Stimulated activated naive CD8-positive, alpha-beta T cell treated with anti-CD3 and anti-CD28 coated beads, Interleukin-15, Interleukin-2, amounts not matched to agents 100 ng/mL and 50 ng/mL, for 24 hours (primary cell): ENCODE measurements around the gene FOXD1.
"Not testable (repeated sequence)": the region's sequence is repeated elsewhere in the genome, so short reads cannot be mapped to it uniquely, and the experiment has no call there.

Source experiments
- H3K27ac Mint-ChIP-seq: one replicate; pipeline ENCODE4 v1.8.0; 2021; ENCODE audit warnings: mild to moderate bottlenecking, mixed read lengths
- H3K27me3 Mint-ChIP-seq: one replicate; pipeline ENCODE4 v1.8.0; 2021; ENCODE audit warnings: mixed read lengths
- H3K36me3 Mint-ChIP-seq: one replicate; pipeline ENCODE4 v1.8.0; 2021; ENCODE audit warnings: low read depth, mixed read lengths
- H3K4me1 Mint-ChIP-seq: one replicate; pipeline ENCODE4 v1.8.0; 2021; ENCODE audit warnings: low read depth, mixed read lengths
- H3K4me3 Mint-ChIP-seq: one replicate; pipeline ENCODE4 v1.8.0; 2021; ENCODE audit warnings: mild to moderate bottlenecking, mixed read lengths
- H3K9me3 Mint-ChIP-seq: one replicate; pipeline ENCODE4 v1.8.0; 2021; ENCODE audit warnings: mixed read lengths

Gene FOXD1

GRCh38 chr5:73482383-73483136 is 34.0 kb upstream of the FOXD1 start:
- Mint-ChIP-seq H3K4me3 (no peak overlapping the region), H3K9me3 (no peaks in the 10 kb centered on the region), H3K27ac (no peak overlapping the region), H3K27me3 (peaks cover 27% of the 10 kb centered on the region), H3K36me3 (no peaks in the 10 kb centered on the region), H3K4me1 (no peaks in the 10 kb centered on the region)

GRCh38 chr5:73480500-73480899 is 31.9 kb upstream of the FOXD1 start:
- H3K4me1 Mint-ChIP-seq: no peaks in the 10 kb centered on the region
- no peaks in the 10 kb centered on the region for H3K36me3 Mint-ChIP-seq
- H3K4me3 Mint-ChIP-seq: no peak overlapping the region
- H3K27ac Mint-ChIP-seq: no peak overlapping the region
- H3K9me3 Mint-ChIP-seq: no peaks in the 10 kb centered on the region
- H3K27me3 Mint-ChIP-seq: peaks cover 27% of the 10 kb centered on the region

- Mint-ChIP-seq H3K4me3 (no peak overlapping the region), H3K36me3 (no peaks in the 10 kb centered on the region), H3K27ac (no peak overlapping the region), H3K4me1 (no peaks in the 10 kb centered on the region), H3K9me3 (no peaks in the 10 kb centered on the region), H3K27me3 (peaks cover 30% of the 10 kb centered on the region)
Measured at GRCh38 chr5:73472116-73472515, 23.5 kb upstream of the FOXD1 start.

GRCh38 chr5:73471654-73472053 is 23.1 kb upstream of the FOXD1 start:
- Mint-ChIP-seq H3K4me1 (no peaks in the 10 kb centered on the region), H3K27ac (no peak overlapping the region)

GRCh38 chr5:73469878-73470277 is 21.3 kb upstream of the FOXD1 start:
- Mint-ChIP-seq H3K9me3 (no peaks in the 10 kb centered on the region), H3K4me3 (no peak overlapping the region), H3K4me1 (no peaks in the 10 kb centered on the region), H3K27ac (no peak overlapping the region), H3K36me3 (no peaks in the 10 kb centered on the region), H3K27me3 (peaks cover 36% of the 10 kb centered on the region)

More at GRCh38 chr5:73471654-73472053, 23.1 kb upstream of the FOXD1 start:
- no peak overlapping the region for H3K4me3 Mint-ChIP-seq
- no peaks in the 10 kb centered on the region for H3K9me3 Mint-ChIP-seq
- peaks cover 32% of the 10 kb centered on the region for H3K27me3 Mint-ChIP-seq
- no peaks in the 10 kb centered on the region for H3K36me3 Mint-ChIP-seq

- H3K9me3 Mint-ChIP-seq, H3K27ac Mint-ChIP-seq, H3K4me3 Mint-ChIP-seq, H3K4me1 Mint-ChIP-seq, H3K36me3 Mint-ChIP-seq: not testable (repeated sequence)
- H3K27me3 Mint-ChIP-seq: peaks cover 36% of the 10 kb centered on the region
Measured at GRCh38 chr5:73468638-73469037, 20.1 kb upstream of the FOXD1 start.

GRCh38 chr5:73464016-73464745 is 15.6 kb upstream of the FOXD1 start:
- H3K9me3 Mint-ChIP-seq: no peaks in the 10 kb centered on the region
- no peak overlapping the region for H3K27ac Mint-ChIP-seq
- no peaks in the 10 kb centered on the region for H3K36me3 Mint-ChIP-seq
- H3K4me1 Mint-ChIP-seq: no peaks in the 10 kb centered on the region
- peaks cover 39% of the 10 kb centered on the region for H3K27me3 Mint-ChIP-seq
- no peak overlapping the region for H3K4me3 Mint-ChIP-seq

GRCh38 chr5:73460133-73460532 is 11.6 kb upstream of the FOXD1 start:
- peaks cover 54% of the 10 kb centered on the region for H3K27me3 Mint-ChIP-seq
- no peaks in the 10 kb centered on the region for H3K36me3 Mint-ChIP-seq
- H3K4me1 Mint-ChIP-seq: no peaks in the 10 kb centered on the region
- no peaks in the 10 kb centered on the region for H3K9me3 Mint-ChIP-seq
- H3K4me3 Mint-ChIP-seq: no peak overlapping the region
- no peak overlapping the region for H3K27ac Mint-ChIP-seq

- Mint-ChIP-seq H3K36me3 (no peaks in the 10 kb centered on the region), H3K9me3 (no peaks in the 10 kb centered on the region), H3K27me3 (peaks cover 61% of the 10 kb centered on the region), H3K4me1 (no peaks in the 10 kb centered on the region), H3K27ac (no peak overlapping the region), H3K4me3 (no peak overlapping the region)
Measured at GRCh38 chr5:73459366-73459765, 10.8 kb upstream of the FOXD1 start.

- H3K36me3 Mint-ChIP-seq, H3K4me3 Mint-ChIP-seq, H3K4me1 Mint-ChIP-seq, H3K9me3 Mint-ChIP-seq, H3K27ac Mint-ChIP-seq: not testable (repeated sequence)
- H3K27me3 Mint-ChIP-seq: peaks cover 83% of the 10 kb centered on the region
Measured at GRCh38 chr5:73456462-73456861, 7.9 kb upstream of the FOXD1 start.

GRCh38 chr5:73454379-73455036 is 5.9 kb upstream of the FOXD1 start:
- Mint-ChIP-seq H3K9me3 (peaks cover 5% of the 10 kb centered on the region), H3K4me1 (peaks cover 7% of the 10 kb centered on the region), H3K4me3 (no peak overlapping the region), H3K27ac (no peak overlapping the region), H3K36me3 (peaks cover 5% of the 10 kb centered on the region), H3K27me3 (peaks cover 82% of the 10 kb centered on the region)

- peaks cover 18% of the 10 kb centered on the region for H3K4me1 Mint-ChIP-seq
- H3K36me3 Mint-ChIP-seq: peaks cover 5% of the 10 kb centered on the region
- H3K27me3 Mint-ChIP-seq: peaks cover 78% of the 10 kb centered on the region
- peaks cover 5% of the 10 kb centered on the region for H3K9me3 Mint-ChIP-seq
- no peak overlapping the region for H3K27ac Mint-ChIP-seq
- H3K4me3 Mint-ChIP-seq: no peak overlapping the region
Measured at GRCh38 chr5:73452215-73452614, 3.6 kb upstream of the FOXD1 start.

GRCh38 chr5:73451224-73452130 is 2.9 kb upstream of the FOXD1 start:
- Mint-ChIP-seq H3K36me3 (peaks cover 5% of the 10 kb centered on the region), H3K27me3 (peaks cover 76% of the 10 kb centered on the region), H3K4me1 (peaks cover 22% of the 10 kb centered on the region), H3K9me3 (peaks cover 5% of the 10 kb centered on the region), H3K27ac (no peak overlapping the region), H3K4me3 (no peak overlapping the region)

GRCh38 chr5:73450672-73451223 is 2.2 kb upstream of the FOXD1 start:
- Mint-ChIP-seq H3K9me3 (peaks cover 5% of the 10 kb centered on the region), H3K27ac (no peak overlapping the region), H3K27me3 (peaks cover 77% of the 10 kb centered on the region), H3K4me1 (peaks cover 23% of the 10 kb centered on the region), H3K36me3 (peaks cover 5% of the 10 kb centered on the region), H3K4me3 (peak overlapping the region; percentile 6)
